HG03045 (cell line): ENCODE measurements around the gene FUBP1.
"Not testable (repeated sequence)": the region's sequence is repeated elsewhere in the genome, so short reads cannot be mapped to it uniquely, and the experiment has no call there.

Experiments
- ATAC-seq: cut with Tn5 transposase; IDR thresholded peaks from one replicate; pipeline ENCODE4 v1.9.1; 2021; ENCODE audit warnings: mild to moderate bottlenecking, moderate library complexity; ENCODE audit not compliant: unreplicated experiment

Gene FUBP1

DNA sequence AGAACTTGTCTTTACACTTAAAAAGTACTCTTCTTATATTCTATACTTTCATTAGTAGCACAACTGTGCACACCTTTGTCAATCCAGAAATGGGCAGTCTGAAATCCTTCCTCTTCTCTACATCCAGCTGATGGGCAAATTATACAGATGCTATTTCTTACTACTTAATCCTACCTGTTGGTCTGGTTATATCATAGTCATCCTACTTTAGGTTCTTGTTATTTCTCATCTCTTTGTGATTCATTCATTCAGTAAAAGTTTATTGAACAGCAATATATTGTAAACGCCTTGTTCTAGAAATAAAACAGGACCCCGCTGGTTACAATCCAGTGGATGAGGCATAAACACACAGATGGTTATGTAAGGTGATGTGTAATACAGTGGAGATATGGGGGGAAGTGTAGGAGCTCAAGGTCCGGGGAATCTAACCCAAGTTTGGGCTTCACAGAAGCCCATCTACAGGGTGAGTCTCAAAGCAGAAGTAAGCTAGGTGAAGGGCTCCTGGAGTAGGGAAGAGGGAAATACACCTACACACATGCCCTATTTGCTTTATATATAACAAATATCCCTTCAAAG, 11.8 kb upstream of the FUBP1 start:
- ATAC-seq = no peak

DNA sequence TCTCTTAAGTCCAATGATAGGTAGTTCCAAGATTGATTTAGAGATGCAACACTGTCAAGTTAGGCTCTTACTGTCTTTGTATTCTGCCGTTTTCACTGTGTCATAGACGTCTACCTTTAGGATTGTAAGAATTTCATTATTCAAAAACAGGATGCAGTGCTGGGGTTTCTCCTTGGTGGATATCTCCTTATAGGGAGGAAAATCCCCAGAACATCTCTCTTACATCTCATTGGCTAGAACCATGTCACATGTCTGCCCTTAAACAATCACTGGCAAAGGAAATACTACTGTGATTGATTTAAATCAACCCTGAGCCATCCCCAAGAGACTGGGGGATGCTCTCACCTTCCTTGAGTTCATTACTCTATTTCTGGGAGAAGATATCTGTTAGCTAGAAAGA, 10.9 kb upstream of the FUBP1 start:
- no peak for ATAC-seq

DNA sequence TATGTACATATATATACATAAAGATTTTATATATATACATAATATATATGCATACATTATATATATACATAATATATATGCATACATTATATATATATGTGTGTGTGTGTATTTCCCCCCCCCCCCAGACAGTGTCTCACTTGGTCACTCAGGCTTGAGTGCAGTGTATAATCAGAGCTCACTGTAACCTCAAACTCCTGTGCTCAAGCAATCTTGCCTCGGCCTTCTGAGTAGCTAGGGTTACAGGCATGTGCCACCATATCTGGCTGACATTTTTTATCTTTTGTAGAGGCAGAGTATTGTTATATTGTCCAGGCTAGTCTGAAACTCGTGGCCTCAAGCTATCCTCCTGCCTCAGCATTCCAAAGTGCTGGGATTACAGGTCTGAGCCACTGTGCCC, 9.0 kb upstream of the FUBP1 start:
- ATAC-seq = no peak

DNA sequence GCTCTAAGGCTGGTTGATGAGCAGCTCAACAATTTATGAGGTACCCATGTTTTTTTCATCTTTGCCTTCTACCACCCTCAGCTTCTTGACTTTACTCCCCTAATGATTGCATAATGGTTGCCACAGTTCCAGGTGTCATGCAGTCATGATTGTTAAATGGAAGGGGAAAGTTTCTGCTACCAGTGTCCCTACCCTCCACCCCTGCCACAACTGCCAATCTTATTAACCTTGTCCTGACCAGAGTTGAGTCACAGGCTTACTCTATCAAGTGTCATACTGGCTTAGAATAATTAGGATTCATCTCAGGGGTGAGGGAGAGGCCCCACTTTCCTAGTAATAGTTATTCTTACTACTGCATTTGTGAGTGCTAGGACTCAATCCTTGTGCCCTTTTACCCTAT, 7.9 kb upstream of the FUBP1 start:
- ATAC-seq = no peak

DNA sequence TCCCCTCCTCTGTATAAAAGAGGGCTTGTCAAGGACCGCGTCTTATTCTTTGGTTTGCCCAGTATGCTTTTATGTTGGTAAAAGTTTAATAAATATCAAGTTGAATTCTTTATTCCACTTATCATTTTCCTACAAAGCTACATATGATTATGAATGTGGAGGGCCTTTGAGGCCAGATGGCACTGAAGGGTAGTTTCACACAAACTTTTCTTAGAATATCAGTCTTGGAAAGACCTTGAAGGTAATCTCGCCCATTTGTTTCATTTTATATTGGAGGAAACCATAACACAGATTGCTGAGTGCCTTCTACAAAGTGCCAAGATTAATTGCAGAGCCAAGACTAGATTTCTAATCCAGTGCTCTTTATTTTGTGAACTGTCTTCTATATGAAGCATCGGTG, 5.8 kb upstream of the FUBP1 start:
- no peak for ATAC-seq

DNA sequence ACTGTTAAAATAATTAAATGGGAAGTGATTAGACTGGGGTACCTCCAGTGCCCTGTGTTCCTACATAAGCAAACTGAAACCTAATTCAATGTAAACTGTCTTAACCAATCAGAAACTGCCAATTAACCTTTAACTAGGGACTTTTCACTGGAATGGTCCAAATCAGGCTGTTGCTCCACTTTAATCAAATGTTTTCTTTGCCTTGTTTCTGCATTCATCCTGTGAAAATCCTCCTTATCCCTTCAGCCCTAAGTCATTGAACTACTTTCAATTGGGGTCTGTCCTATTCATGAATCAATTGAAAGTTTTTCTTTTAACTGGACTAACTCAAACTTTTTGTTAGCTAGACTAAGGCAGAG, 5.1 kb upstream of the FUBP1 start:
- ATAC-seq = no peak

DNA sequence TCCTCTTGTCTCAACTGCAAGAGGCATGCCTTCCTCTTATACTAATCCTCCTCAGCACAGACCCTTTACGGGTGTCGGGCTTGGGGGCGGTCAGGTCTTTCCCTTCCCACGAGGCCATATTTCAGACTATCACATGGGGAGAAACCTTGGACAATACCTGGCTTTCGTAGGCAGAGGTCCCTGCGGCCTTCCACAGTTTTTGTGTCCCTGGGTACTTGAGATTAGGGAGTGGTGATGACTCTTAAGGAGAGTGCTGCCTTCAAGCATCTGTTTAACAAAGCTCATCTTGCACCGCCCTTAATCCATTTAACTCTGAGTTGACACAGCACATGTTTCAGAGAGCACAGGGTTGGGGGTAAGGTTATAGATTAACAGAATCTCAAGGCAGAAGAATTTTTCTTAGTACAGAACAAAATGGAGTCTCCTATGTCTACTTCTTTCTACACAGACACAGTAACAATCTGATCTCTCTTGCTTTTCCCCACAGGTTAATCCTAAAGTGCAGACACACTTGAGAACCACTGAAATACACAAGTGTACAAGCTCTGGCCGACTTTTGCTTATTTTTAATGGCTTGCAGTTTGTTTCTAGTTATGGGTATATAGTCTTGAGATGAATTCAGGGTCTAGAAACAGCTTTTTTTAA, 4.6 kb upstream of the FUBP1 start:
- not testable (repeated sequence) for ATAC-seq

DNA sequence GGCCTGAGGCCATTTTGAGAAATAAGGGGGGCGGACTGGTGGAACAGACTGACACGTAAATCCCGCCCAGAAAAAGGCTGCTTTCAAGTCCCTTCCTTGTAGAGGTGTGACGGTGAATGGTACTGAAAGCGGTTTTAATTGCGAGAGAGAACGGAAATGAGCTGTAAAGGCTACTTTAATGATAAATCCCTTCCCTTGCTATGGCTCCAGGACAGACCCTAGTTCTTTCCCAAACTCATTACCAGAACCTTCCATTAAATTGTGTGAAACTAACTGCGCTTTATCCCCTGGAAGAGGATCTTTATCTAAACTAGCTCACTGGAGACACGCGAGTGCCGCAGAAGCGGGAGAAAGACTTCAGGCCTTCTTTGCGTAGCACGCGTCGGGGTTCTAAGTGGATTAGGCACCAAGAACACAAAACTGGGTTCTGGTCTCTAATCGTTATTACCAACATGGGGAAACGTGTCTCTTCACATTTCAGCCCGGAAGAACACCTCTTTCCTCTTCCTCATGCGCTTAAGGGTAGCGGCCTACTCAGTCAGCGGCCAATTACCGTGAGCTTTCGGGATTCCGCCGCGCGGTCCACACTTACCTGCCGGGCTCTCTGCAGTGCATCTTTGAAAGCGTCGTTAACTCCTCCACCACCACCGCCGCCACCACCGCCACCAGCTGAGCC, 441 bp downstream of the FUBP1 start:
- ATAC-seq = peak; percentile 74

DNA sequence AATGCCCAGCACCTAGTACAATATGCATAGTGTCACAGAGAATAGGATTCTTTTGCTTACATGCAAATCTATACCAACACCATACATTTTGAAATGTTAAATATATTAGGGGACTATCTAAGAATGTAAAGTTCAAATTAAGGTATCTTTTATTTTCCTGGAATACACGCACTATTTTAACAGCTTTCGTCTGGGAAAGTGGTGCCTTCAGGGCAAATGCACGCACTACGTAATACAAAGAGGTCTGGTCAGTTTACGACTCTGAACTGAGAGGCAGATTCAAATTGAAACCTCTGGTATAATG, 931 bp downstream of the FUBP1 start:
- no peak for ATAC-seq

DNA sequence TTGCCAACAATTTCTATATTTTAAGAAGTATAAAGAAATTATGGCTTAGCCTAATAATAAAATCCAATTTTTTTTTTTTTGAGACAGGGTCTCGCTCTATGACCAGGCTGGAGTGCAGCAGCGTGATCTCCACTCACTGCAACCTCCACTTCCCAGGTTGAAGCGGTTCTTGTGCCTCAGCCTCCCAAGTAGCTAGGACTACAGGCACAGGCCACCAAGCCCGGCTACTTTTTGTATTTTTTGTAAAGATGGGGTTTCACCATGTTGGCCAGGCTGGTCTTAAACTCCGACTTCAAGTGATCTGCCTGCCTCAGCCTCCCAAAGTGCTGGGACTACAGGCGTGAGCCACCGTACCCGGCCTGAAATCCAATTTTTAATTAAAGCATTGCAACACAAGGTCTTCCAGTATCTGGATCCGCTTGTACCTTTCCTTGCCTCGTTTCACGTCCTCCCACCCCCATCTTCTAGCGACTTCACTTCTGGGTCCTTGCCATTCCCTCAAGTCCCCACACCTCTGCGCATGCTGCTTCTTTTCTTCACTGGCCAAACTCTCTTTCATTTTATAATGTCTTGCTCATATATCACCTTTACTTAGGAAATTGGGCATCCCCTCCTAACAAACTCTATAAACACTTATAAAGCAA, 2.3 kb downstream of the FUBP1 start:
- ATAC-seq = no peak

DNA sequence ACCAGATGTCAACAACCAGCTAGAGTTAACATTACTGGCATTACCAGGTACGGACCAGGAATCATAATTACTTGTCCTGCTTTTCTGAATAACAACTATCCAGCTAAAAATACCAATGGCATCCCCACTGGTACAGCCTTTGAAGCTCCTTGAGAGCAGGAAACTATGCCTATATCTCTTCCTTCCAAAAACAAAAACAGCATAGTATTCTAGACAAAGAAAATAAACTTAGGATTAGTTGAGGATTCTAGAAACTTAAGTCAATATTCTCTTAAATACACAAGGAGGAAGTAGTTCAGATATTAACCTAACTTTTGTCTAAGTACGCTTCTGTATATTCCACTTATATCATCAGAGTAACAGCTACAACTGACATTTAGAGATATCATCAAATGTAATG, 3.0 kb downstream of the FUBP1 start:
- ATAC-seq = no peak

DNA sequence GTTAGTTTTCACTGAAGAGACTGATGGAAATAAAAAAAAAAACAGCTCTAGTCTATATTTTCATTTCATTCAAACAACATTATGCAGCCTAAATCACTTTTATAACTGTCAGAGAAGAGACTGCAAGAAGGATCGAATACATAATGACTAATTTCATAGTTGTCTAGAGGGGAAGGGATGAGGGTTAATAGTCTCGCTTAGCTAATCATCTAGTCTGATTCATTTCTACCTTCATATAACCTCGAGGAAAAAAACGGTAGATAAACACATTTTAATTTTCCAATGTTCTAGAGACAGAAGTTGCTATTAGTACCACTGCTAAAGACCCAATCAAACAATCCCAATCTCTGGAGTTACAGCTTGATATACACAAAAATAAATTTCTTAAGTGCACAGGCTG, 3.5 kb downstream of the FUBP1 start:
- ATAC-seq = no peak

DNA sequence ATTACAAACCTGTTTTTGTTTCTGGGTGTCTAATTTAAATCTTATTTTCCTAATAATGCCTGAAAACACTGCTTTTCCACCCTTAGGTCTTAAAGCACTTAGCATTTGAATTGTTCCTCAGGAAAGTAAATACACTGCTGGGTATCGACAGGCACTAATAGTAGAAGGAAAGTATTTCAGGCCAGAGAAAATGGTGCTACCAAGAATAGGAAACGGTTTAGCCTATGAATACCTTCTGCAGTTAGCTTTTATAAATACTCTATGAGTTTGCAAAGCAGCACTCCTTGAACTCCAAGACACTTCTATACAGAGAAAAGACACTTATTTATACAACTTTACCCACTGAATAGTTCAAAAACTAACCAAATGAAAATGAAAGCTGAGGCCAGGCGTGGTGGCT, 6.8 kb downstream of the FUBP1 start:
- ATAC-seq = no peak

DNA sequence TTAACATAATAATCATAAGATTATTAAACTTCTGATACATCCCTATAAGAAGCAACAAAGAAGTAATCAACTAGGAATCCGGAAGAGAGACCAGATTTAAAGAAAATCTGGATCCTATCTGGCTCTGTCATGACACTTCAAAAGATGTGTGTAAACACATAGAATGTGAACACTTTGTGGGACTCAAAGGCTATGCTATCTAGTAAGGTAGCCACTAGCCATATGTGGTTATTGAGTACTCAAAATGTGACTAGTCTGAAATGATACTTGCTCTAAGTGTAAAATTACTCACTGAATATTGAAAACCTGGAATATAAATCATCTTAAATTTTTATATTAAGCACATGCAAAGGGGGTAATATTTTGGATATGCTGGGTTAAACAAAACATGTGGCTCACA, 8.7 kb downstream of the FUBP1 start:
- no peak for ATAC-seq

DNA sequence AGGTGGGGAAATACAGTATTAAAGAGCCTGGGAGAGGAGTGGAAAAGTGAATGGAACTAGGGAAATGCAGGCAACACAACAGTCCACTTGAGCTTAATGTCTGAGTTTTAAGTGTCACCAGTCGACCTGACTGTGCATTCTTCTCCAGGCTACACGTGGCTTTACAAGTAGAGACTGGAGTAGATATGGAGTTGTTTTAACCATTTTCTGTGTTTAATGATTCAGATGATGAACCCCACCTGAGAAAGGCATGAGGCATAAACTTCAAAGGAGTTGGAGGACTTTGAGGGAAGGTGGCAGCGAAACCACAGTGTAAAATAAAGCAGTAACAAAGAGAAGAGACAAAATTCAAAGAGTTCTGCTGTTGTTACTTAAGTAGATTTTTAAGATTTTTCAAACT, 12.6 kb downstream of the FUBP1 start:
- ATAC-seq = no peak

DNA sequence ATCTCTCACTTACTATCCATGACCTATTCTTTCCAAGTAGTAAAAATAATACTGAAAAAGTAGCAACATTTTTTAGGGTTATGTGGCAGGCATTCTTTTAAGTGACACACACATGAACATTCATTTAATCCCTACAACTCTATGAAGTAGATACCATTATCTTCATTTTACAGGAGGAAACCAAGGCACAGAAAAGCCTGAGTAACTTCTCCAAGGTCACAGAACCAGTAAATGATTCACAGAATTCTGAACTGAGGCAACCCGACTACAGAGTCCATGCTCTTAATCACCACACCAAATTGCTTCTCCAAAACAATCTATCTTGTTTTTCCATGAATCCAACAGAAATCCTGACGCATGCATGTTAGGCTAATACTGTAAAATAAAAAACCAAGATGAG, 17.5 kb downstream of the FUBP1 start:
- ATAC-seq = no peak

DNA sequence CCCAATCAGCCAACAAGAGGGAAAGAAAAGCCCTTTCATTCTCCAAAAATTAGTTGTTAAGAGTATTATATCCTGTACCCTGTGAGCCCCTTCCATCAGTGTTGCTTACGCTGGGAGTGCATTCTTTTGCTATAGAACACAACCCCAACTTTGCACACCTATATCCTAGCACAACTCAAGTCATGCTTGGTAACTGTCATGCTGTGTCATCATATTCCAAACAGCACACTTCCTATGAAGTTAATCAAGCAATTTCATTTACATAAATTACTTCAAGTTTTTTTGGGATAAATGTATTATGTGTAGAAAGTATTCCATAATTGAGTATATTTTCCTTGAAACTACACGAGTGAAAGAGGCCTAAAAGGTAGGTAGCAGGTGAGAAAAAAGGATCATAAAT, 20.0 kb downstream of the FUBP1 start:
- no peak for ATAC-seq

DNA sequence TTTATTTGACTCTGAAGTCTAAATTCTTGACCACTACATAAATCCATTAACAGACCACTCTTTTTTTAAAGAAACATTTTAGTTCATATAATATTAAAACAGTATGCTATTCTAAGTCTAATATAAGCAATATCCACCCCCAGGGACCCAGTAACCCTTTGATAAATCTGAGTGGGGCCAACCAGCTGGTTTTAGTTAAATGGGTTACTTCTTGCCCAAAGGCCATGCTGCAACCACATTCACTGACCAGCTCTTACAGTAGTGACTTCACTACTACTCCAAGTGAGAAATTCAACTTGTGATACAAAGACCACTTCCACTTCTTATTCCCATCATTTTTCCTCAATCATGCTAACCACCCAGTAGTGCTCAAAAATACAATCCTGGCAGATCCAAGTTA, 20.5 kb downstream of the FUBP1 start:
- ATAC-seq = no peak

DNA sequence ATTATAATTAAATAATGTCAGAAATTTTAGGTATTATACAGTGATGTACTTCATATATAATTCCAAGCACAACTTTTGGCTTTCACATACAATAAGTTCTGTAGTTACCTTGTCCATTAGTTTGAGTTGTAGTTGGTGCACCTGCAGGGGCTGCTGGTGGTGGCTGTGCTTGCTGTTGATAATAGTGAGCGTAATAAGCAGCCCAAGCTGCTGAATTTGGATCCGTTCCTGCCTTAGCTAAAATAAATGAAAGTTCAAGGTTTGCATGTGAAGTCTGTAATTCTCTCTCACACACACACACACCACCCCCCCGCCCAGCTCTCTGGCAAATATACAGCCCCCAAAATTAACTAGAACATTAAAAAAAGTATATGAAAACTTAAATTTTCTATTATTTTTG, 22.4 kb downstream of the FUBP1 start:
- no peak for ATAC-seq

DNA sequence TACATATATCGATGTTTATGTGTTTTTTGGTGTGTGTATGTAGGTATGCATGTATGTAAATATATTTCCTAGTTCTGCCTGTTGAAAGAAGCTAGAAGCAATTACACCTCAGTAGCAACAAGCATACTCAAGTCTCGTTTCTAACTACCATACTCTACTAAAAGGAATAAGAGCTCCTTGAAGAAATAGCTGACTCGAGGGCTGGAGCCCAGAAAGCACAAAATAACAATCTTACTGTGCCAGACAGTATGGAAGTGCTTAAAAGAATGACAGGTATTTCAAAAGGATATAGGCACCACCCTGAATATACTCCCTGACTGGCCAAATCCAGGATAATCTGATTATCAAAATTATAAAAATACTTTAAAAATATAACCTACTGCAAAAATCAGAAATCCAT, 23.2 kb downstream of the FUBP1 start:
- no peak for ATAC-seq

DNA sequence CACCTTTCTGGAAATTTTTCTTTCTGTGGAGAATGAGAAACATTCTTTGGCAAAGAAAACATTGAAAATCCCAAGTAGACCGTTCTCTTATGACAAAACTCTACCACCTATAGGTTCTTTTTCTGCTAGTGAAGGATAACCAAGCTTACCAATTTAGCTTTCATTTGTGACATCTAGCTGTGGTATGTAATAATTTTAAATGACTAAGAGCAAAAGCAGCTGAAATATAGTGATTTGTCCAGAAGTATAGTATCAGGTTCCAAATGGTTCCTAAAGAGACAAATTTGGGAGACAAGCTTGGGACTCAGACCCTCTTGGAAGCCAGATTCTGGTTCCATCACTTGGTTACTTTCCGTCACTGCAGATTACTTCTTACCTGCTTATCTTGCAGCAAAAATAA, 24.4 kb downstream of the FUBP1 start:
- no peak for ATAC-seq

DNA sequence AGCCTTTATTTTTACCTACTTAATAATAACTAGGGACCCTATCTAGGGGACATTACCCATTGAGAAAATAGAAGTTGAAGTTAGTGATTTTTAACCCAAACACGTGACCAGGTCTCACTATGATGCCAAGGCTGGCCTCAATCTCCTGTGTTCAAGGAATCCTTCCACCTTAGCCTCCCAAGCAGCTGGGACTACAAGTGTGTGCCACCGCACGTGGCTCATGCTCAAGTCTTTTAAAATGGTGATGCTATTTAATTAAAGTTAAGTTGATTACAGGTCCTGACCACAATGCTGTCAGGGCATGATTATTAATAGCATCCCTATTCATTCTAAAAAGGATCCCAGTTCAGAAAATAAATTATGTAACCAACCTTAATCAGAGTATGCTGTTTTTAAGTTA, 25.0 kb downstream of the FUBP1 start:
- ATAC-seq = no peak

DNA sequence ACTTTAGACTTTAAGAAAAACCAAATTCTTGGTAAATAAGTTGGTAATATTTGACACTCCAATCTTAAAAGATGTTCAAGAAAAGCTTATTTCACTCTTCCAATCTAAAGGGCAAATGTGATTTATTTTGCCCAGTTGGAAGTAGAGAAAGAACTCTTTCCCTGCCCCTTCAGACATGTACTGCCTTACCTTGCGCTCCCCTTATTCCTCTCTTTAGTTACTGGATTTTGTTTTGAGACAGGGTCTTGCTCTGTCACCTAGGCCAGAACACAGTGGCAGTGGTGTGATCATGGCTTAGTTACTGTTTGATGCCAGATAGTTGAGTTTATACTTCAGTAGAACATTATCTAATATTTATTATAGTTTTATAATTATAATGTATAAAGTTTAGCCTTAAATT, 27.5 kb downstream of the FUBP1 start:
- ATAC-seq = no peak
